Measurements from ENCODE around the gene FGGY. TPM values are rescaled to one million over a fixed set of nuclear protein-coding genes. Genes with fewer than 3 reads are reported as not detected.

The FGGY gene
- total RNA-seq, result 1 to 10 TPM; 5.0 to 6.4 TPM

GRCh38 chr1:59296358-59297256 is at the start of gene FGGY:
Gene FGGY (plus strand): TSS chr1:59297094. CDS start chr1:59321550, 24,456 bp downstream.

Small RNA genes within 50 kb of the gene (microRNA-seq; reads per million reads assigned to microRNA genes)
- not detected for gene MIR4711 (ENCODE audit: borderline microRNAs expressed, borderline replicate concordance)
